HG02763 (cell line): ENCODE measurements around the gene CENPF.
"Not testable (repeated sequence)": the region's sequence is repeated elsewhere in the genome, so short reads cannot be mapped to it uniquely, and the experiment has no call there.

Experiments used
- ATAC-seq: cut with Tn5 transposase; IDR thresholded peaks from one replicate; pipeline ENCODE4 v1.9.1; 2021; ENCODE audit warnings: mild to moderate bottlenecking, moderate library complexity; ENCODE audit not compliant: unreplicated experiment

Gene CENPF

DNA sequence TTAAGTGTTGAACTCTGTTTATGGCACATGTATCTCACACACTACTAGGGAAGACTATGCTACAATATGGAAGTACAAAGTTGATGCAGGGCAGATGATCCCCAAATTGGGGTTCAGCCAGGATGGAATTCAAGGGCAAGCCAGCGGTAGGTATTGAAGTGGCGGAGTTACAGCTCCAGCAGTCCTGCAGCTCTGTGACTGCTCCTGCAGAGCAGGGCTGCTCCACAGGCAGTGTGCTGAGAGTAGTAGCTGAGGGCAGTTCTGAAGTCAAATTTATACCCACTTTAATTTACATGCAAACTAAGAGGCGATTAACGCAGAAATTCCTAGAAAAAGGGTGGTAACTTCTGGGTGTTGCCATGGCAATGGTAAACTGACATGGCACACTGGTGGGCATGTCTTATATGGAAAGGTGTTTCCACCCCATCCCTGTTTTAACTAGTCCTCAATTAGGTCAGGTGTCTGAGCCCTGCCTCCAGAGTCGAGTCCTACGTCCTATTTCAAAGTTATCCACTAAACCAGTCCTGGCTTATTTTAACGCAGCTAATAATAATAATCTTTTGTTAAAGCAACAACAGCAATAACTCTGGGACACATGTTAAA, 20.6 kb upstream of the CENPF start:
- no peak for ATAC-seq

DNA sequence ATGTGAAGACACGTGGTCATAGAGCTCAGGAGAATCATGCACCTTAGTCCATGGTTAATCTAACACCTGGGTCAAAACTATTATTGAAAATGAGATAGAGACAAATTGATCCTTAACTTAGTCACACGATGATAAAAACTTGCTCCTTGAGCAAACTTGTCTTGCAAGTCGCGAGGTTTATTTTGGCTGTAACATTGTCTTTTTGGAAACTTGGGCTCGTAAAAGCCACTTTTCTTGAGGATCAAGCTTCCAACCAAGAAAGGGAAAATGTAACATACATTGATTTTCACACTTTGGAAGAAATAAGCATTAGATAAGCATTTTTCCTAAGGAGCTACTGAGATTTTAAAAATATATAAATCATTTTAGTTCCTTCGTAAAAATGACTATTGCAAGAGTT, 19.9 kb upstream of the CENPF start:
- no peak for ATAC-seq

DNA sequence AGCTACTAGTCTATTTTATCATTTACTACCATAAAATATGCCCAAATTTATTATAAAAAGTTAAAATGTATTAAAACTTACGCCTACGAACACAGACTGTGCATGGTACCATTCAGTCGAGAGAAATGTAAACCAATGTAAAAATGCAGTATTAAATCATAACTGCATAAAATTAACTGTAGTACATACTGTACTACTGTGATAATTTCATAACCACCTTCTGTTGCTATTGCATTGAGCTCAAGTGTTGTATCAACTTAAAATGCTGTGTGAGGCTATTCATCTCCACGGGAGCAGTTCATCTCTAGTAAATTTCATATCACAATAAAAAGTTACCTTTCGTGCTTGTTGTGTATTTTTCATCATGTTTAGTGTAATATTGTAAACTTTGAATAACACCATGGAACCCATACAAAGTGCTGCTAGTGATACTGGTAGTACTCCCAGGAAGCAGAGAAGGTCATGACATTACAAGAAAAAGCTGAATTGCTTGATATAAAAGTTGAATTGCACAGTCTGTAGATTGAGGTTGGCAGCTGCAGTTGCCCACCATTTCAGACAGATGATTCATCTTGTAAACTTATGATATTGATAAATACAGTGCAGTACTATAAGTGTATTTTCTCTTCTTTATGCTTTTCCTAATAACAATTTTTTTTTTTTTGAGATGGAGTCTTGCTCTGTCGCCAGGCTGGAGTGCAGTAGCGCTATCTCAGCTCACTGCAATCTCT, 19.0 kb upstream of the CENPF start:
- no peak for ATAC-seq

DNA sequence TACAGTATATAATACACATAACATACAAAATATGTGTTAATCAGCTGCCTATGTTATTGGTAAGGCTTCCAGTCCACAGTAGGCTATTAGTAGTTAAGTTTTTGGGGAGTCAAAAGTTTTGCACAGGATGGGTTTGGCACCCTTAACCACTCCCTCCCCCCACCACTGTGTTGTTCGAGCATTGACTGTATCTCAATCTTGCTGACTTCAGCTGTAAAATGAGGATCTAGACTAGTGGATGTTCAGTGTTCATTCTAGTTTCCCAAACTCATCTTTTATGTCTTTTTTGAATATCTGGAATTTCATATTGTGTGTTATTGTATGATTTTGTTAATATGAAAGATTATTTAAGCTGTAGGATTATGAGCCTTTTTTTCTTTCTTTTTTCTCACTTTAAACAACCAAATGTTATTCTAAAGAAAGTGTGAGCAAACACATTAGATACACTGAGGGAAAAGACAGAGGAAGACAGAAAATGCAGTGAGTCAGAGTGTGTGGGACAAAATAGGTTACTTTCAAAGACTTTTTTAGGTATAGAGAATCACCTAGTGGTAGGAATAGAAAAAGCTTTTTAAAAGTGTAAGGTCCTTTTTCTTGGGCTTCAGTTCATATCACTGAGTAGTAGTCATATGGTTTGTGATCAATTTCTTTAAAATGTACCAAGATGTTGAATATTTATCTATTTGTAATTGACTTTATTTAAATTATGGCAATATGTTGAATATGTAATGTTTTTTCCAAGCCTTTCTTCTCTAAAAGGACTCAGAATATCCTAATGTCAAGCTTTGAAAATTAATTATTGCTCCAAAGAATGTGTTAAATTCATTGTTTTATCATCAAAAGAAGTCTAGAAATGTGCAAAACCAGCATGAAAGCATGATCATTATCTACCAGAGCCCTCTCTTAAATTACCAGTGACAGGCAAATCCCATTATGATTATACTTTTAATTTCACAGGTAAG, 17.9 kb upstream of the CENPF start:
- ATAC-seq: peak; percentile 51

DNA sequence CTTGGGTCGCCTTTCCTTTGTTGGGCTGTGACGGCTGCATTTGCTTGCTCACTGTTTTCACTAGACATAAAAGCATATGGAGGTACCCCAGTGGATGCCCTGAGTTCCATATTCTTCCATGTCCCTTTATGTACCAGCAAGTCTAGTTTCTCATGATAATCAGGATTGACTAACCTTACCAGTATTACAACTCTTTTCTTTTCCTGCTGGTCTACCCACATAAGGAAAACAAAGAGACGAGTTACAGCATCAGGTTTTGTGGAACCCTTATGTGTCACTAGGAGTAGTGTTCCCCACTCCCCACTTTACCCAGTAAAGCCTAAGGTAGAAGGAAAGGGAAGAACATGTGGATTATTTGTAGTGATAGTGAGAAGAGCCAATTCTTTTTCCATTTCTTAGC, 16.4 kb upstream of the CENPF start:
- no peak for ATAC-seq

DNA sequence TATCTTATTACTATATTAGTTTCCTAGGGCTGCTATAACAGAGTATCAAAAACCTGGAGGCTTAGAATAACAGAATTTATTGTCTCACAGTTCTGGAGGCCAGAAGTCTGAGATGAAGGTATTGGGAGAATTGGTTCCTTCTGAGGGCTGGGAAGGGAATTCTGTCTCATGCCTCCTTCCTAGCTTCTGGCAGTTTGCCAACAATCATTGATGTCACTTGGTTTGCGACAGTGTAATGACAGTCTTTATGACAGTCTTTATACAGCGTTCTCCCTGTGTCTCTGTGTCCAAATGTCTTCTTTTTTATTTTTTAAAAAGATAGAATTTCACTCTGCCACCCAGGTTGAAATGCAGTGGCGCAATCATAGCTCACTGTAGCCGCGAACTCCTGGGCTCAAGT, 15.8 kb upstream of the CENPF start:
- ATAC-seq: no peak

DNA sequence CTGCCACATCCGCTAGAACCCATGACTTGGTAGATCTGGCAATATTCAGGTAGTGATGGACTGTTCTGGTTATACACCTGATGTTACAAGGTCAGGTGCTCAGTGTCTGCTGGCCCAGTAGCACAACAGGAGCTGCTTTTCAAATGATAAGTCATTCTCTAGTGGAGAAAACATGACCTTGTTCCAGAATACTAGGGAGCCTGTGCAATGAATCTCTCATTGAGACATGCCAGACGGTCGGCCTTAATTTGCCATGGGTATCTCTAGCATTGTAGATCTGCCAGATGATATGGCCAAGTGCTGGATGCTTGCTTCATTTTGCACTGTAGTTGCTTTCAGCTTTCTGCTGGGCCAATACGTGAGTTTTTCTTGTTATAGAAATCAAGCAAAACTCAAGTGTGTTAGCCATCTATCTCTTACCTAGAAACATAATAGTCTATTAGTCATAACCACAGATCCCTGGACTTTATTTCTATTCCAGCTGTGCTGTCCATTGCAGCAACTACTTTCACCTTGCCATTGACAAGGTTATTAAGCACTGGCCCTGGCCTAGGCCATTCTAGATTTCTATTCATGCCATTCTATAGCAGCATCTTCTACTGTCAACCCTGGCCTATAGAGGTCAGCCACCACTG, 13.9 kb upstream of the CENPF start:
- ATAC-seq: no peak

DNA sequence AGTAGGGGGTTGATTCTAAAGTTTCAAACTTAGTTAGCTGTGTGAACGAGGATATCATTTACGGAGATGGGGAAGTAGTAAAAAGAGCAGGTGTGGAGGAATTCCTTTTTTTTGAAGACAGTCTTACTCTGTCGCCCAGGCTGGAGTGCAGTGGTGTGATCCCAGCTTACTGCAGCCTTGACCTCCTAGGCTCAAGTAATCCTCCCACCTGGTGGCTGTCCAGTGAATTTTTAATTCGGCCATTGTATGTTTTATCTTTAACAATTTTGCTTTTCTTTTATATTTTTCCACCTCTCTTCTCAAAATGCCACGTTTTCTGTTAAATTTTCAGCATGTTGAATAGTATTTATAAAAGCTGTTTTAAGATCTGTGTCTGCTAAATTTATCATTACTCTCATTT, 12.3 kb upstream of the CENPF start:
- ATAC-seq: no peak

DNA sequence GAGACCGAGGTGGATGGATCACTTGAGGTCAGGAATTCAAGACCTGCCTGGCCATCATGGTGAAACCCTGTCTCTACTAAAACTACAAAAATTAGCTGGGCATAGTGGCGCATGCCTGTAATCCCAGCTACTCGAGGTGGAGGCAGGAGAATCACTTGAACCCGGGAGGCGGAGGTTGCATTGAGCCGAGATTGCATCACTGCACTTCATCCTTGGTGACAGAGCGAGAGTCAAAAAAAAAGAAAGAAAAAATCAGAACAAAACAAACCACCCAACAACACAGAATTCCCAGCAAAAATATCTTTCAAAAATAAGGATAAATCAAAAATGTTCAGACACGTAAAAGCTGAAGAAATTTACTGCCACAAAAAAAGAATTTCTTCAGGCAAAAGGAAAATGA, 11.1 kb upstream of the CENPF start:
- ATAC-seq: not testable (repeated sequence)

DNA sequence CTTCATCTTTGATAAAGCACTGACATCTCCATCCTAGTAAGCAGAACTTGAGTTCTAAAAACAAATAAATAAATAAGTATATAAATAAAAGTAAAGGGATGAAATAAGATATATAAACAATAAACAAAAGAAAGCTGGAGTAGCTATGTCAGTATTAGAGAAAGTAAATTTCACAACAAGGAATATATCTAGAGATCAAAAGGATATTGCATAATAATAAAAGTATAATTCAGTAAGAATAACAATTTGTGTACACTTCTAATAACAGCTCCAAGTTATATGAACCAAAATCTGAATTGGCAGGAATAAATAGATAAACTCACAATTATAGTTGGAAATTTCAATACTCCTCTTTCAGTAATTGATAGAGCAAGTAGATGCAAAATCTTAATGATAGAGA, 9.8 kb upstream of the CENPF start:
- ATAC-seq: no peak

DNA sequence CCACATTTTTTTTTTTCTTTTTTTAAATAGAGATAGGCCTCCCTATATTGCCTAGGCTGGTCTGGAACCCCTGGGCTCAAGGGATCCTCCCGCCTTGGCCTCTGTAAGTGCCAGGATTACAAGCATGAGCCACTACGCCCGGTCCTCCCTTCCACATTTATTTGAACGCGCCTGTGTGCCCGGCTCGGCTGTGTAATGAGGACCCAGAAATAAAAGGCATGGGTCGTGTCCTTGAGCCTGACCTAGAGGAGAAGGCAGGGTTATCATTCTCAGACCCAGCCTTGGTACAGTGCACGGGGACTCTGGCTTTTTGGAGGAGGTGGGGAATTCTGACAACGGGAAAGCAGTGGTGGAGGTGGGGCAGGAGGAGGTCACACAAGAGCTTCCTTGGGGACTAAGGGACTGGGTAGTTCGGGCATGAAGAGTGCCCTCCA, 841 bp downstream of the CENPF start:
- ATAC-seq: no peak

DNA sequence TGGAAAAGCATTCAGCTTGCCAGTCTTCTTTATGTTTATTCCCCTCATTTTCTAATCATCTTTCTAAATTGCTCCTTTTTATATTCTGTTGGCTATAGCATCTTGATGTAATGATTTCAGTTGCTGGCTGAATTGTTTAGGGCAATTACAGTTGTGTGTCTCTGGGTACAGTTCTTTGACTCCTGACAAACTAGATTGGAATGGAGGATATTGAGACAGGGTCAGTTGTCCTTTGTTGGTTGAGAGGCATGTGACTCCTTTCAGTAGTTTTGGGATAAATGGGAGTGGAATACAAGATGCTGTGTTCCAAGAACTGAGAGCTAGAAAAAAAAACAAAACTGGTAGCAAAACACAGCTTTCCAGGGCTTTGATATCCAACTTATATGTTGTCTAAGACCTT, 1.5 kb downstream of the CENPF start:
- no peak for ATAC-seq

DNA sequence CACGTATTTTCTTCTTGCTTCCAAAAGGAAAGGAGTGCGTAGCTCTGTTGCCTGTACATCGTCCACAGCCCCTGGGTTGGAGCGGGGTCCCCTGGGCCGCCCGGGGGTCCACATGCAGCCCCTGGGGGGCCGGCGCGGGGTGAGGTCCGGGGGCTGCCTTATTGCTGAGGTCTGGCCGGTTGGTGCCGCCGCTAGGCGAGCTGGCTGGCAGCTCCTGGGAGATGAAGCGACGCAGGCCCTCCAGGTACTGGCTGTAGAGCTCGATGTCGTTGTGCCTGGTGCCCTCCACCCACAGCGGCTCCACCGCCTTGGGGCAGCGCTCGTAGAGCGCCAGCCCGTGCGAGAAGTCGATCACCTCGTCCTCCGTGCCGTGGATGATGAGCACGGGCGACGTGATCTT, 2.5 kb downstream of the CENPF start:
- not testable (repeated sequence) for ATAC-seq

DNA sequence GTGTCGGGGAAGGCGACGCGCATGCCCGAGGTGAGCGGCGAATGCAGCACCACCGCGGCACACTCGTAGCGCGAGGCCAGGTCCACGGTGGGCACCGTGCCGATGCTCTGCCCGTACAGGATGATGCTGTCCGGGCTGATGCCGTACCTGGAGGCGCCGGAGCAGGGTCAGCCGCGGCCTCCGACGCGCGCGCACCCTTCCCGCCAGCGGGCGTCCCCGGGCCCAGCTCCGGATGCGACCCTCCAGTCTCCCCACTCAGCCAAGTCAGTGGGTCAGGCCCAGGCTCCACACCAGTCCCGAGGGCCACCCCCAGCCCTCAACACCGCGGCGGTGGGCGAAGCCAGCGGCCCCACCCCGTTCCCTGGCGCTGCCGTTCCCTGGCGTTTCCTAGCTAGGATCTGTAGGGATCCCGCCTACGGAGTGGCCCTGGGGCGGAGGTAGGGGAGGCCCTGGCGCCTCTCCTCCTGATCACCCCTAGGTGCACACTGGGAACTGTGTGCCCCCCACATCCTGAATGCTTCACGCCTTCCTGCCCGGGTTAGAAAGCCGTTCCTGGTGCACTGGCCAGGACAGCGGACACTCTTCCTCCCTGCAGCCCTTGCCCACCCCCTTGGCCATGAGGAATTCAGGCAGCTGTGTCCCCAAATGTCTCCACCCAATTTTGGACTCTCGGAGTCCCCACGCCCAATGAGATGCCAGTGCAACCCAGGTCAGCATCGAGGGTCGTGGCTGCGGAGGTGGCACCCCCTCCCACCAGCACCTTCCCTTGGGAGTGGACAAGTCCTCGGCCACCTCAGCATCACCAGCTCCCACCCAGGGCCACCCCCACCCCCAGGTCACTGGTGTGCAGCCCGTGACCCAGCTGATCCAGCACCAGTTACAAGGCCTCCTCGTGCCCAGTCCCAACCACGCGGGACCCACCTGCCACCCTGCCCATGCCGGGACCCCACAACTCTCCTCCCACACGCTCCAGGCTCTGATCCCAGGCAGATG, 3.2 kb downstream of the CENPF start:
- ATAC-seq: not testable (repeated sequence)

DNA sequence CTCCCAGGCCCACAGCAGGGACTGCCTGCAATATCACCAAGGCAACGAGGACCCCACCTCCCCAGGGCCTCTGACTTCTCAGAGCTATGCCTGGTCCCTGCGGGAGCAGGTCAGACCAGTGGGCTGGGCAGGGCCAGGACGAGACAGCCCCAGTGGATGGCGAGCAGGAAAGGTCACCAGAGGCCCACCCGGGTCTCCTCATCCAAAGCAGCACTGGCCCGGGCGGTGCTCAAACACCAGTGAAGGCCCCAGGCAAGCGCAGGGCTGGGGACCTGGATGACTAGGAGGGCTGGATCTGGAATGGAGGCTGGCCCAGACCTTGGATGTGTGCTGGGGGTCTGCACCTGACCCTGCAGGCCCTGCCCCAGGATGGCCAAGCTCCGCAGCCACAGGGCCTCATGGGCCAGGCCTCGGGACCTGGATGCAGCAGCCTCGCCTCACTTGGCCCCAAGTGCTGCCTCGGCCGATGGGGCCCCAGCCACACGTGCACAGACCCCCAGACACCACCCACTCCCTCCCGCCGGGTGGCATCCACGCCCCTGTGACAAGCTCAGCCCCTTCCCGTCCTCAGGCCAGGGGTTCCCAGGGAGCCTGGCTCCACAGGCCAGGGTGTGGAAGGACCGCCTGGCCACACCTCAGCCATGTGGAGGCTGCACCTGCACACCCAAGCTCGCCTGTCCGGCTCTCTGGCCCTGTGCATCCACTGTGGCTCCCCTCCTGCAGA, 4.7 kb downstream of the CENPF start:
- ATAC-seq: not testable (repeated sequence)

DNA sequence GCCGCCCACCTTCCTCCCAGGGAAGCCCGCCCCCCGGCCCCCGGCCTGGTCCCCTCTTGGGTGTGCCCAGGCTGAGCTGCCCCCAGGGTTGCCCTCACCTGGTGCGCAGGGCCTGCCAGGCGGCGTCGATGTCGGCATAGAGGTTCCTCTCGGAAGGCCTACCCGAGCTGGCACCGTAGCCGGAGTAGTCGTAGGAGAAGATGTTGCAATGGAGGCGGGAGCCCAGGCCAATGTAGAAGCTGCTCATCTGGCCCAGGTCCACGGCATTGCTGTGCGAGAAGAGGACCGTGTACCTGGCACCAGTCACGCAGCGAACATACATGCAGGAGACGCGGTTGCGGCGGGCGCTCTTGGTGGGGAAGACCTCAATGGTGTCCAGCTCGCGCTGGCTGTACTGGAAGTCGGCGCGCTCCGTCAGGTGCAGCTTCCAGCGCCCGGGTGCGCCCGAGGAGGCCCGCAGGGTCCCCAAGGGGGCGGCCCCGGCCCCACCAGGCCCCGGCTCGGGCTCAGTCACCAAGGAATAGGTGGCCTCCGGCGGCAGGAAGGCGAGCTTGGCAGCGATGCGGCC, 5.3 kb downstream of the CENPF start:
- ATAC-seq: not testable (repeated sequence)

DNA sequence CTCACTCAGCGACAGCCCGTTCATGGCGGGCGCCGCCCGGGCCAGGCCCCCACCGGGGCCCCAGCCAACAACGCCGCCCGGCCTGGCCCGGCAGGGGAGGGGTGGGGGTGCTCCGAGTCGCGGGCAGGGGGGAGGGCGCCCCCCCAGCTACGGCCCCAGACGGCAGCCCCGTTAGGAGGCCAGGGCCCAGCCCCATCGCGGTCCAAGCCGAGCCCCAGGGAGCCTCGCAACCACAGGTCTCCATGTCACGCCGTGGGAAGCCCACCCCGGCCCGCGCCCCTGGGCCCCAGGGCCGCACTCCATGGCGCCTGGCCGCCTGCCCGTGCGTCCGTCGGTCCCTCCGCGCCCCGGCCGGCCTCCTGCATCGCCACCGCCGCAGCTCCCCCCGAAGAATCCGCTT, 5.8 kb downstream of the CENPF start:
- ATAC-seq: not testable (repeated sequence)

DNA sequence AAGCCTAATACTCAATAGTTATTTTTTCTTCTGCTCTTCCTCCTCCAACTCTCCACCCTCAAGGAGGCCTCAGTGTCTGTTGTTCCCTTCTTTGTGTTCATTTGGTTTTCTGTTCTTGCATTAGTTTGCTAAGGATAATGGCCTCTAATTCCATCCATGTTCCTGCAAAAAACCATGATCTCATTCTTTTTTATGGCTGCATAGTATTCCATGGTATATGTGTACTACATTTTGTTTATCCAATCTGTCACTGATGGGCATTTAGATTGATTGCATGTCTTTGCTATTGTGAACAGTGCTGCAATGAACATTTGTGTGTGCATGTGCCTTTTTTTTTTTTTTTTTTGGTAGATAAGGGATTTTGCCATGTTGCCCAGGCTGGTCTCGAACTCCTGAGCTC, 6.7 kb downstream of the CENPF start:
- no peak for ATAC-seq

DNA sequence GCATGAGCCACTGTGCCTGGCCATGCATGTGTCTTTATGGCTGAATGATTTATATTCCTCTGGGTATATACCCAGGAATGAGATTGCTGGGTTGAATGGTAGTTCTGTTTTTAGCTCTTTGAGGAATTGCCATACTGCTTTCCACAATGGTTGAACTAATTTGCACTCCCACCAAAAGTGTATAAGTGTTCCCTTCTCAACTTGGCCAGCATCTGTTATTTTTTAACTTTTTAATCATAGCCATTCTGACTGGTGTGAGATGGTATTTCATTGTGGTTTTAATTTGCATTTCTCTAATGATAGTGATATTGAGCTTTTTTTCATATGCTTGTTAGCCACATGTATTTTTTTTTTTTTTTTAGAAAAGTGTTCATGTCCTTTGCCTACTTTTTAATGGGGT, 7.1 kb downstream of the CENPF start:
- ATAC-seq: not testable (repeated sequence)
